ENCODE results near the gene IL34.

The IL34 gene

DNA sequence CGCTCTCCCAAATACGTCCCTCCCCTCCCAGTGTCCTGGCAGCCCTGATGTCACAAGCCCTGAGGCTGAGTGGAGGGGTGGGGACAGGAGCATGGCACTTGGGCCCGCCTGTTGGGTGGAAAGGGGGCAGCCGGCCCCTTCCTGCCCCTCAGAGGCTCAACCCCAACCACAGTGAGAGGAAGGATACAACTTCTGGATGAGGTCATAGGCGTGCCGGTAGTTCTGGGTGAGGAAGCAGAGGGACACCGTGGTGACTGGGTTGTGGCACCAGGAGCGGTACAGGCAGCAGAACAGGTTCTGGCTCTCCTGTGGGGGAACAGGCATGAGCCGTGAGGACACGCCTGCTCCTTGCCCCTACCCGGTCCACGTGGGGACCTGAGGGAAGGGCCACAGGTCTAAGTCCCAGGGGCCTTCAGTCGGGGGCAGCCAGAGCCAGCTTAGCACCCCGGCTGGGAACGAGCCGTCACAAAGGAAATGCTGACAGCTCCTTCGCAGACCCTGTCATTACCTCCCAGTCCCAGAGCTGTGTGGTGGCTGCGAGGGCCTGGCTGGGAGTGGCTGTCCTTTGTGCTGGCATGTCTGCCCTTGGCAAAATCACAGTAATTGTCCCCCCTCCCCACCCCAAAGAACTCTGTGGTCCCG is 50.7 kb downstream of the IL34 start:
- Histone ChIP-seq H3K4me3 (ENCODE audit: insufficient read depth, low read depth, low read length) (no peak overlapping the region), H3K9me3 (ENCODE audit: control insufficient read depth, low read length) (no peaks in the 10 kb centered on the region), H3K27ac (ENCODE audit: insufficient read depth, low read depth, low read length, poor library complexity, severe bottlenecking) (no peak overlapping the region), H3K36me3 (ENCODE audit: control insufficient read depth, insufficient read depth, low read length) (no peaks in the 10 kb centered on the region), H3K27me3 (ENCODE audit: control insufficient read depth, insufficient read depth, low read length, poor library complexity, severe bottlenecking) (no peaks in the 10 kb centered on the region), H3K4me1 (ENCODE audit: control insufficient read depth, insufficient read depth, low read length) (peaks cover 62% of the 10 kb centered on the region)
- WGBS, 2 experiments = 66 to 72% methylated on average over 18 of the region's 19 CpGs

DNA sequence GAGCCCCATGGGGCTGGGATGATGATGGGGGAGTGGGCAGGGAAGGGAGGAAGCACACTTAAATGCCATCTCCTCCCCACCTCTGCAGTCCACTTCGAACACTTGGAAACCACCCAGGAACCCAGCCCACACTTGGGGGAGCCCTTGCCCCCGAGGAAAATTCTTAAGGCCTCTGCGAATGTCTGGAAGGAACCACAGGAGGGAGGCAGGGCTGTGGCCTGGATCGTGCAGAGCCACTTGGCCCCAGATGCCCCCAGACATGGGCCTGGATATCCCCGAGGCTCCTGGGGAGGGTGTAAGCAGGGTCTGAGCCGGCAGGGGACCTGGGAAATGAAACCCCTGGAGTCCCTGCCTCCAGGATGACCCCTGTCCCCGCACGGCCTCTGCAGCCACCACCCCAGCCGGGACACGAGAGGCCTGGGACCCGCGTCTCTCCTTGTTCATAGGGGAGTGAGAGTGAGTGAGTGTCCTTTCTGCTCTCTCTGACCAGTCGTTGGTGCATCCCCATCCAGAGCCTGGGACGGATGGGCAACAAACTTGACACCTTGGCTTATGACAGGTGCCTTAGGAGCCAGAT is 51.3 kb downstream of the IL34 start:
- WGBS, 2 experiments = 86 to 87% methylated on average over 13 to 14 of the region's 14 CpGs
- no peaks in the 10 kb centered on the region for H3K27me3 ChIP-seq (ENCODE audit: control insufficient read depth, insufficient read depth, low read length, poor library complexity, severe bottlenecking)
- H3K4me1 ChIP-seq (ENCODE audit: control insufficient read depth, insufficient read depth, low read length) = peaks cover 57% of the 10 kb centered on the region
- H3K9me3 ChIP-seq (ENCODE audit: control insufficient read depth, low read length) = no peaks in the 10 kb centered on the region
- no peak overlapping the region for H3K27ac ChIP-seq (ENCODE audit: insufficient read depth, low read depth, low read length, poor library complexity, severe bottlenecking)
- no peak overlapping the region for H3K4me3 ChIP-seq (ENCODE audit: insufficient read depth, low read depth, low read length)
- H3K36me3 ChIP-seq (ENCODE audit: control insufficient read depth, insufficient read depth, low read length) = no peaks in the 10 kb centered on the region

DNA sequence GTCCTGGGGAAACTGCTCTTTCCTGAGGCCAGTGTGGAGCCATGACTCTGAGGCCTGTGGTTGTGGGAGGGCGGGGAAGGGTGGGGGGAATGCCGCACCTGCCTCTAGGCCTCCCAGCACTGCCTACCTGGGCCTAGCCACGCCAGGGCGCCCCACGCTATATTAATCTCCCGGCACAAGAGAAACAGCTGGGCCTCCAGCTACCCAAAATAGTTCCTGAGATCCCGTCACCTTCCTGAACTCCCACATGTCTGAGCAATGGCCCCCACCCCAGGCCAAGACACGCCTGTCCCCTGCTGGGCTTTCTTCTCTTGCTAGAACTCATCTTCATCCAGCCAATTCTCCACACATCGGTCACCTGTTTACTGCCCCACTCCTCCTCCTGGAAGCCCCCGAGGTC is 52.5 kb downstream of the IL34 start:
- H3K4me1 ChIP-seq (ENCODE audit: control insufficient read depth, insufficient read depth, low read length) = peaks cover 56% of the 10 kb centered on the region
- H3K36me3 ChIP-seq (ENCODE audit: control insufficient read depth, insufficient read depth, low read length) = no peaks in the 10 kb centered on the region
- H3K27ac ChIP-seq (ENCODE audit: insufficient read depth, low read depth, low read length, poor library complexity, severe bottlenecking) = no peak overlapping the region
- H3K27me3 ChIP-seq (ENCODE audit: control insufficient read depth, insufficient read depth, low read length, poor library complexity, severe bottlenecking) = no peaks in the 10 kb centered on the region
- H3K4me3 ChIP-seq (ENCODE audit: insufficient read depth, low read depth, low read length) = no peak overlapping the region
- H3K9me3 ChIP-seq (ENCODE audit: control insufficient read depth, low read length) = no peaks in the 10 kb centered on the region
- 94% methylated on average over 10 of the region's 10 CpGs for WGBS, 2 experiments

DNA sequence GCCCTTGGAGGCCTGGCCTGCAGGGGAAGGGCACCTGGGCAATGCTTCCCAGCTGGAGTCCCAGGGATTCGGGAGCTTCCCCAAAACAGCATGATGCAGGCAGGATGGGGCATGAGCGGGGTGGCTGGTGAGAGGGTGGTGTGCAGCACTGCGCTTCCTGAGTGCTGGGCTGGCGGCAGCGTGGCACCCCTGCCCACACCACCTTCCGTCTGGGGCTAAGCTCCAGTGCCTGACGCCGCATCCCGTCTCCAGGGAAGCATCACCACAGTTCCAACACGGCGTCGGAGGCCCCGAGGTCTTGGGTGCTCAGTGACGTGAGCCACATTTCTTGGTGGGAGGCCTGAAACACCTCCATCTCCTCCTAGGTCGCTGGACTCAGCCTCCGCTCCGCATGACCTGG is 53.3 kb downstream of the IL34 start:
- Histone ChIP-seq H3K4me1 (ENCODE audit: control insufficient read depth, insufficient read depth, low read length) (peaks cover 51% of the 10 kb centered on the region), H3K27me3 (ENCODE audit: control insufficient read depth, insufficient read depth, low read length, poor library complexity, severe bottlenecking) (no peaks in the 10 kb centered on the region), H3K4me3 (ENCODE audit: insufficient read depth, low read depth, low read length) (no peak overlapping the region), H3K27ac (ENCODE audit: insufficient read depth, low read depth, low read length, poor library complexity, severe bottlenecking) (no peak overlapping the region), H3K36me3 (ENCODE audit: control insufficient read depth, insufficient read depth, low read length) (no peaks in the 10 kb centered on the region), H3K9me3 (ENCODE audit: control insufficient read depth, low read length) (no peaks in the 10 kb centered on the region)
- 94 to 96% methylated on average over 17 of the region's 17 CpGs for WGBS, 2 experiments

DNA sequence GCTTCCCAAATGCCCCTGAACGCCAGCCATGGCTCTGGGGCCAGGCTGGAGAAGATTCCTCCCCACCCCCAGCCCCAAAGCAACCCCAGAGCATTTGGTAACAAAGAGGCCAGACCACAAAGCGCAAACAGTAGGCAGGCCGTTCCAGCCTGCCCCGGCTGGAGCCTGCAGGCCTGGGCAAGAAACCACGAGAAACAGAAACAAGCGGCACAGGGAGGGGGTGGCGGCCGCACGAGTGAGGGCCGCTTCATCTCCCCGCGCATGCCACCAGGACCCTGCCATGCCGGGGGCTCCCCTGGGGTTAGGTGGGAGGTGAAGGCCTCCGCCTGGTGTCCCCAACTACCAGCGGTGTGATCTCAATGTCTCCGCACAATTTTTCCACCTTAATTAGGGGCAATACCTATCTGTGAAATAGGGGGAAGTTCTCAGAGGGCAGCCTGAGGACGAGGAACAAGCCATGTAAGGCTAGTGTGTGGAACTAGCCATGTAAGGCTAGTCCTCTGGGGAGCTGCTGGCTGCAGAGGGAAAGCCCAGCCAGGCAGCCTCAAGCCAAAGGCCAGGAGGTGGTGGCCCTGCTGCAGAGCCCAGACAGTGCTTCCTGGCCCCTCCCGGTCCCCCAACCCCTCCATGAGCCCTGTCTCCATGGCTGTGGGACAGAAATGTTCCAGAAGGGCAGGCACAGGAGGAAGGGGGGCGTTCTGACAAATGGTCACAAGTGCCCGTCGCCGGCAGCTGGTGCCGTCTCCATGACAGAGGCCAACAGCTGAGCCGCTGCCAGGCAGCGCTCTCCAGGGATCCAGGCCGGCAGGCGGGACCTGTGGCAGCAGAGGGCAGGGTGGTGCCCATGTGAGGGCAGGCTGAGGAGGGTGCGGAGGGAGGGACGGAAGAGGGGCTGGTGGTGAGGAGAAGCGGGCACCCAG is 54.0 kb downstream of the IL34 start:
- Histone ChIP-seq H3K36me3 (ENCODE audit: control insufficient read depth, insufficient read depth, low read length) (no peaks in the 10 kb centered on the region), H3K9me3 (ENCODE audit: control insufficient read depth, low read length) (no peaks in the 10 kb centered on the region), H3K27me3 (ENCODE audit: control insufficient read depth, insufficient read depth, low read length, poor library complexity, severe bottlenecking) (no peaks in the 10 kb centered on the region), H3K4me1 (ENCODE audit: control insufficient read depth, insufficient read depth, low read length) (peaks cover 48% of the 10 kb centered on the region), H3K4me3 (ENCODE audit: insufficient read depth, low read depth, low read length) (no peak overlapping the region), H3K27ac (ENCODE audit: insufficient read depth, low read depth, low read length, poor library complexity, severe bottlenecking) (peak overlapping the region; percentile 33)
- 91 to 93% methylated on average over 30 of the region's 30 CpGs for WGBS, 2 experiments

DNA sequence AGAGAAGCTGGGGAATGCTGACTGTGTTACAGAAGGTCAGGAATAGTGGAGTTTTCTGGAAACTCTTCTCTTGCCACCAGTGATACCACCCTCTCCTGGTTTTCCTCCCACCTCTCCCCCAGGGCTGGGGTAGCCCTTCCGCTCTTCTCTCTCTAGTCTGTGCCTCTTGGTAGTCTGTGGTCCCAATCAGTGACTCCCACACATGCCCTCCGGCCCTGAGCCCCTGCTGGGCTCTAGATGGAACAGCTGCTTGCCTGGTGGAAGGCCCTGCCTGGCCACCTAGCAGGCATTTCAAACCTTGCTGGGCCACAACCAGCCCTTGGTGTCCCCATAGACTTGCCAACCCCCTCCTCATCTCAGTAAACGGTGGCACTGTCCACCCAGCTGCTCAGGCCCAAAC is 54.7 kb downstream of the IL34 start:
- H3K9me3 ChIP-seq (ENCODE audit: control insufficient read depth, low read length) = no peaks in the 10 kb centered on the region
- H3K4me1 ChIP-seq (ENCODE audit: control insufficient read depth, insufficient read depth, low read length) = peaks cover 41% of the 10 kb centered on the region
- no peak overlapping the region for H3K27ac ChIP-seq (ENCODE audit: insufficient read depth, low read depth, low read length, poor library complexity, severe bottlenecking)
- no peaks in the 10 kb centered on the region for H3K27me3 ChIP-seq (ENCODE audit: control insufficient read depth, insufficient read depth, low read length, poor library complexity, severe bottlenecking)
- H3K4me3 ChIP-seq (ENCODE audit: insufficient read depth, low read depth, low read length) = no peak overlapping the region
- 88 to 90% methylated on average over 3 of the region's 3 CpGs for WGBS, 2 experiments
- H3K36me3 ChIP-seq (ENCODE audit: control insufficient read depth, insufficient read depth, low read length) = no peaks in the 10 kb centered on the region

DNA sequence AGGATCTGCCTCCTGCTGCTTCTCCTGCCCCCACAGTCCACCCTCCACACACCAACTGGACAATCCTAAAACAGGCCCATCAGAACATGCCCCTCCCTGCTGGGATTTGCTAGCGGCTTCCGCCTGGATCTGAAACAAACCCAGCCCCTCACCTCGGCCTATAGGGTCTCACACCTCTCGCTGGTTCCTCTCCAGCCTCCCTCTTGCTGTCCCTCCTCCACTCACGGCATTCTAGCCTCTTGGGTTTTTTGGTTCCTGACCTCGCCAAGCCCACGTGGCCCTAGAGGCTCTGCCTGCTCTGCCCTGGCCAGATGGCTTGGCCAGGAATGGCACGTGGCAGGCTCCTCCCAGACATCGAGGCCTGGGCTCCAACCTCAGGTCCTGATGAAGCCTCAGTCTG is 55.2 kb downstream of the IL34 start:
- peaks cover 39% of the 10 kb centered on the region for H3K4me1 ChIP-seq (ENCODE audit: control insufficient read depth, insufficient read depth, low read length)
- H3K27ac ChIP-seq (ENCODE audit: insufficient read depth, low read depth, low read length, poor library complexity, severe bottlenecking) = no peak overlapping the region
- no peaks in the 10 kb centered on the region for H3K9me3 ChIP-seq (ENCODE audit: control insufficient read depth, low read length)
- H3K4me3 ChIP-seq (ENCODE audit: insufficient read depth, low read depth, low read length) = no peak overlapping the region
- H3K27me3 ChIP-seq (ENCODE audit: control insufficient read depth, insufficient read depth, low read length, poor library complexity, severe bottlenecking) = no peaks in the 10 kb centered on the region
- H3K36me3 ChIP-seq (ENCODE audit: control insufficient read depth, insufficient read depth, low read length) = no peaks in the 10 kb centered on the region
- WGBS, 2 experiments = 94 to 95% methylated on average over 9 of the region's 9 CpGs

DNA sequence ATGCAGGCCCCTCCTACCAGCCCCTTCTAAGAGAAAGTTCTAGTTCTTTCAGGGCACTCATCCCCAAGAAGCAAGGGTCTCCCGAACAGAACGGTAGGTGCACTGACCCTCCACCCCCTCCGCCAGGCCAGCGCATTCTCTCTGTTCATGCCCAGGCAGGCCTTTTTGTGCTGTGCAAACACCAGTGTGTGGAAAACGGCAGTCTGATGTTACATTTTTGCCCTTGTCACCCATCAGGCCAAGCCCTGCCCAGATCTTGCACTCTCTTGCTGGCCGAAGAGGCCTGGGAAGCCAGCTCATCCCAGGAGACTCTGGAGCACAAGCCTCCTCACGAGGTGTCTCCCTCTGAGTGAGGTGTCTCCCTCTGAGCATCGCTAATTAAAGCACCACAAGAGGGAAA is 55.6 kb downstream of the IL34 start:
- Histone ChIP-seq H3K9me3 (ENCODE audit: control insufficient read depth, low read length) (no peaks in the 10 kb centered on the region), H3K36me3 (ENCODE audit: control insufficient read depth, insufficient read depth, low read length) (no peaks in the 10 kb centered on the region), H3K27ac (ENCODE audit: insufficient read depth, low read depth, low read length, poor library complexity, severe bottlenecking) (no peak overlapping the region), H3K4me3 (ENCODE audit: insufficient read depth, low read depth, low read length) (no peak overlapping the region), H3K27me3 (ENCODE audit: control insufficient read depth, insufficient read depth, low read length, poor library complexity, severe bottlenecking) (no peaks in the 10 kb centered on the region), H3K4me1 (ENCODE audit: control insufficient read depth, insufficient read depth, low read length) (peaks cover 35% of the 10 kb centered on the region)
- 92 to 93% methylated on average over 8 of the region's 8 CpGs for WGBS, 2 experiments

DNA sequence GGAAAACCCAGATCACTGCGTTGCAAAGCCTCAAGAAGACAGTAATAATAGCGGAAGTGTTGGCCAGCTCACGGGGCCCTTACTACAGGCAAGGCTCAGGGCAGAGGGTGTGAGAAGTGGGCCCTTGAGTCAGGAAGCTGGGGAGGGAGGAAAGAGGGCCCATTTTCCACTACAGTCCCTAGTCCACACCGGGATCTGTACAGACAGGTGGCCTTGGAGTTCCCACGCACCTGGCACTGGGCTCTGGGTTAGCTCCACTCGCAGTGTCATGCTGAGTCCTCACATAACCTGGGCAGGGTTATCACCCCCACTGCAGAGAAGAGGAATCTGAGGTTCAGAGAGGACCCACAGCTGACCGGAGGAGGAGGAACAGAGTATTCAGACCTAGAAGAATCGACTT is 56.3 kb downstream of the IL34 start:
- WGBS, 2 experiments = 90% methylated on average over 8 of the region's 8 CpGs
- H3K4me3 ChIP-seq (ENCODE audit: insufficient read depth, low read depth, low read length) = no peak overlapping the region
- peak overlapping the region; percentile 55 for H3K27ac ChIP-seq (ENCODE audit: insufficient read depth, low read depth, low read length, poor library complexity, severe bottlenecking)
- H3K9me3 ChIP-seq (ENCODE audit: control insufficient read depth, low read length) = no peaks in the 10 kb centered on the region
- no peaks in the 10 kb centered on the region for H3K27me3 ChIP-seq (ENCODE audit: control insufficient read depth, insufficient read depth, low read length, poor library complexity, severe bottlenecking)
- peaks cover 29% of the 10 kb centered on the region for H3K4me1 ChIP-seq (ENCODE audit: control insufficient read depth, insufficient read depth, low read length)
- no peaks in the 10 kb centered on the region for H3K36me3 ChIP-seq (ENCODE audit: control insufficient read depth, insufficient read depth, low read length)
